ENCODE data around the gene GIMAP8. TPM values are rescaled to one million over a fixed set of nuclear protein-coding genes. Genes with fewer than 3 reads are reported as not detected.
"Not testable (repeated sequence)": the region's sequence is repeated elsewhere in the genome, so short reads cannot be mapped to it uniquely, and the experiment has no call there.

Gene GIMAP8
- total RNA-seq, 1 donor from 2014 or later, result 5.4 TPM

- DNase-seq, result no peak
These were observed 65.1 kb downstream of the GIMAP8 start for GRCh38 chr7:150515248-150516147.

GRCh38 chr7:150516956-150517745, 66.7 kb downstream of the GIMAP8 start:
- no peak for DNase-seq

- DNase-seq, result no peak
These were observed 68.9 kb downstream of the GIMAP8 start for GRCh38 chr7:150519310-150519709.

- no peak for DNase-seq
These were observed 69.7 kb downstream of the GIMAP8 start for GRCh38 chr7:150520145-150520544.

GRCh38 chr7:150522931-150523330, 72.5 kb downstream of the GIMAP8 start:
- not testable (repeated sequence) for DNase-seq

GRCh38 chr7:150524018-150524417, 73.6 kb downstream of the GIMAP8 start:
- no peak for DNase-seq

Other genes starting within 250 kb of the GIMAP8 start
- gene LRRC61, start 127.3 kb upstream of the GIMAP8 start, total RNA-seq, result 3.0 TPM
- 6.3 TPM for gene ACTR3C, start 127.1 kb upstream of the GIMAP8 start, total RNA-seq
- 78.2 TPM for gene RARRES2, start 109.0 kb upstream of the GIMAP8 start, total RNA-seq
- gene REPIN1, start 81.8 kb upstream of the GIMAP8 start, total RNA-seq, result 21.1 TPM
- gene ZNF775, start 71.3 kb upstream of the GIMAP8 start, total RNA-seq, result 3.0 TPM
- gene GIMAP7, start 64.2 kb downstream of the GIMAP8 start, total RNA-seq, result 5.7 TPM
- 19.1 TPM for gene GIMAP4, start 116.8 kb downstream of the GIMAP8 start, total RNA-seq
- gene GIMAP6, start 181.8 kb downstream of the GIMAP8 start, total RNA-seq, result 8.0 TPM
- gene GIMAP2, start 235.1 kb downstream of the GIMAP8 start, total RNA-seq, result 7.3 TPM